Suprapubic skin (tissue), 3 donors: ENCODE measurements around the gene SPTY2D1.

Source experiments
- EP300 ChIP-seq: sonication (generic); formaldehyde crosslinking; IDR thresholded peaks from one replicate; pipeline ENCODE4 v1.6.1; 2017; ENCODE audit warnings: antibody characterized with exemption
- POLR2A ChIP-seq, 2 donors: fragments of 450-650 bp; IDR thresholded peaks; one replicate each; pipeline ENCODE4 v1.6.1; 2017; ENCODE audit warnings: antibody characterized with exemption in 2 of 2, mild to moderate bottlenecking in 2 of 2, moderate library complexity in 2 of 2
- TF ChIP-seq, protein P1 (sequence below), 2 donors: fragments of 200-600 bp in 1 of 2; fragments of 450-650 bp in 1 of 2; sonication (generic) in 1 of 2; IDR thresholded peaks; one replicate each; pipeline ENCODE4 v1.5.1; 2016 to 2019; ENCODE audit warnings: antibody characterized with exemption in 2 of 2, mild to moderate bottlenecking in 1 of 2, moderate library complexity in 1 of 2

DNA sequence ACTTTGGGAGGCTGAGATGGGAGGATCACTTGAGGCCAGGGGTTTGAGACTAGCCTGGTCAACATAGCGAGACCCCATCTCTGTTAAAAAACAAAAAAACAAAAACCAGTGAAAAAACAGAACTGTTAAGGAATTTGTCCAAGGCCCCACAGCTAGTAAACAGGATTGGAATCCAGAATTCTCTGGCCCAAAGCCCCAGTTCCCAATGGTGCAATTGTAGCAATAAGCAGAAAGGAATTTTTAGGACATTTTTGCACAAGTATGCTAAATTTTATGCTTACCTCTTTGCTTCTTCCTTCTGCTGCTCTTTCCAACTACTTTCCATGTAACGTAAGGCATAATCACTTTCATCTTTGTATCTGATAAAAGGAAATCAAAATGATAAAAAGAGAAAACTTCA is 22.9 kb downstream of the SPTY2D1 start:
- TF ChIP-seq, protein P1, sequence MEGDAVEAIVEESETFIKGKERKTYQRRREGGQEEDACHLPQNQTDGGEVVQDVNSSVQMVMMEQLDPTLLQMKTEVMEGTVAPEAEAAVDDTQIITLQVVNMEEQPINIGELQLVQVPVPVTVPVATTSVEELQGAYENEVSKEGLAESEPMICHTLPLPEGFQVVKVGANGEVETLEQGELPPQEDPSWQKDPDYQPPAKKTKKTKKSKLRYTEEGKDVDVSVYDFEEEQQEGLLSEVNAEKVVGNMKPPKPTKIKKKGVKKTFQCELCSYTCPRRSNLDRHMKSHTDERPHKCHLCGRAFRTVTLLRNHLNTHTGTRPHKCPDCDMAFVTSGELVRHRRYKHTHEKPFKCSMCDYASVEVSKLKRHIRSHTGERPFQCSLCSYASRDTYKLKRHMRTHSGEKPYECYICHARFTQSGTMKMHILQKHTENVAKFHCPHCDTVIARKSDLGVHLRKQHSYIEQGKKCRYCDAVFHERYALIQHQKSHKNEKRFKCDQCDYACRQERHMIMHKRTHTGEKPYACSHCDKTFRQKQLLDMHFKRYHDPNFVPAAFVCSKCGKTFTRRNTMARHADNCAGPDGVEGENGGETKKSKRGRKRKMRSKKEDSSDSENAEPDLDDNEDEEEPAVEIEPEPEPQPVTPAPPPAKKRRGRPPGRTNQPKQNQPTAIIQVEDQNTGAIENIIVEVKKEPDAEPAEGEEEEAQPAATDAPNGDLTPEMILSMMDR (IDR thresholded peaks at IDR 0.05), result no peak
- TF ChIP-seq EP300 (no peak), POLR2A (IDR thresholded peaks at IDR 0.05) (no peak)
